Lung microvascular endothelial cell (primary cell): Measurements from ENCODE around the gene FNDC8. TPM values are rescaled to one million over a fixed set of nuclear protein-coding genes. Genes with fewer than 3 reads are reported as not detected.
A peak's percentile ranks its signal among the peaks of the same experiment; 100 is the strongest.
"Not testable (repeated sequence)": the region's sequence is repeated elsewhere in the genome, so short reads cannot be mapped to it uniquely, and the experiment has no call there.

ENCODE experiments used
- DNase-seq, 2 donors: peaks; one replicate each; pipeline versions ENCODE4 v3.0.0 to v3.0.0-alpha.2; 2010; ENCODE audit warnings: low read depth in 2 of 2
- total RNA-seq: library from RNA; depleted of rRNA; stranded (reverse); fragments of >200 nt; gene quantifications from 2 replicates; pipeline ENCODE4 v1.2.1, GENCODE V29; 2014

The FNDC8 gene
- total RNA-seq, 1 donor from 2014 or later = not detected

DNA sequence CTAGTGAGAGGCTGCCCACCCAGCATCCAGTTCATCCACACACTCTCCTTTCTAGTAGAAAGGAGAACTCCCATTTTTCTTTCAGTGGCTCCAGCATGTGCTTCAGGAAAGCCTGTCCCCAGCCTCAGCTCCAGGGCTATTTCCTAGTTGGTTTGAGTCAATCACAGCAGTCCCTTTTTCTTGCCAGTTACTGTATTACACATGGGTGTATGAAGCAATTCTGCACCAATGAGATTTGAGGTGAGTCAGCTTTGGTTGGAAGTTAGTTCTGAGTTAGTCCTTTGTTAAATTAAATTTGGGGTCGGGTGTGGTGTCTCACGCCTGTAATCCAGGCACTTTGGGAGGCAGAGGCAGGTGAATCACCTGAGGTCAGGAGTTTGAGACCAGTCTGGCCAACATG lies 26.5 kb upstream of the FNDC8 start:
- peak in 1 of 2 donors; percentile 78 for DNase-seq

- no peak for DNase-seq
Measured at GRCh38 chr17:35095741-35096140, 25.7 kb upstream of the FNDC8 start.

- no peak for DNase-seq
Measured at GRCh38 chr17:35097776-35098175, 23.6 kb upstream of the FNDC8 start.

GRCh38 chr17:35099908-35100307 lies 21.5 kb upstream of the FNDC8 start:
- DNase-seq = no peak

GRCh38 chr17:35101036-35101435 lies 20.4 kb upstream of the FNDC8 start:
- no peak for DNase-seq

GRCh38 chr17:35101725-35102124 lies 19.7 kb upstream of the FNDC8 start:
- no peak for DNase-seq

DNA sequence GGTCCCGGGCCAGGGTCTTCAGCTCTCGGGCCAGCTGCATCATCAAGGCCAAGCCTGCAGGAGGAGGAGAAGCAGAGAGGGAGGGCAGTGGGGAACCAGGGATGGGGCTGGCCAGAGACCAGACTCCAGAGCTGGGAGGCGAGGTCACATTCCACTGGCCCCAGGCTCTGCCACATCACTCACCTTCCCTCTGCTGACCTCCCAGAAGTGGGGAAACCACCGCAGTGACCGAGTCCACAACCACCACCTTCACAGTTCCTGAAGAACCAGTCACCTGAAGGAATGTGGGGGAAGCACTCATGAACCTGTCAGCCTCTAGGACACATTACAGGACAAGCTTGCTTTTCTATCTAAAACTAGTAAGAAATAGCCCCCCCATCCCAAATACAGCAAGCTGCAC lies 18.1 kb upstream of the FNDC8 start:
- DNase-seq = no peak

DNA sequence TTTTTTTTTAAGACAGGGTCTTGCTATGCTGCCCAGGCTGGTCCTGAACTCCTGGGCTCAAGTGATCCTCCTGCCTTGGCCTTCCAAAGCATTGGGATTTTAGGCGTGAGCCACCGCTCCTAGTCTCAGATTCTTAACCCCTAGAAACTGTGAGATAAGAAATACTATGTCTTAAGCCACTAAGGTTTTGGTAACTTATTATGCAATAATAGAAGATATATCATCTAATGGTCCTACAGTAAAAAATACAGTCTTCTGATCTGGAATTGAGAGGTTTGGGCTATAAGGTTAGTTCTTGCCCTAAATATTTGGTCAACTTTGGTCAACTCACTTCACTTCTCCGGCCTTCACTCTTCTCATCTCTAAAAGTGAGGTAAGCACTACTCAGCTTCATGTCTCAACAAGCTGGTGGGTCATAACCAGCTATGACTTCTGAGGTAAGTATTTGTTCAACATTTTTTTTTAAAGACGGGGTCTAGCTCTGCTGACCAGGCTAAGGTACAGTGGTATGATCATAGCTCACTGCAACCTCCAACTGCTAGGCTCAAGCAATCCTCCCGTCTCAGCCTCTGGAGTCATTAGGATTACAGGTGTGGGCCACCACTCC lies 16.5 kb upstream of the FNDC8 start:
- DNase-seq = no peak

DNA sequence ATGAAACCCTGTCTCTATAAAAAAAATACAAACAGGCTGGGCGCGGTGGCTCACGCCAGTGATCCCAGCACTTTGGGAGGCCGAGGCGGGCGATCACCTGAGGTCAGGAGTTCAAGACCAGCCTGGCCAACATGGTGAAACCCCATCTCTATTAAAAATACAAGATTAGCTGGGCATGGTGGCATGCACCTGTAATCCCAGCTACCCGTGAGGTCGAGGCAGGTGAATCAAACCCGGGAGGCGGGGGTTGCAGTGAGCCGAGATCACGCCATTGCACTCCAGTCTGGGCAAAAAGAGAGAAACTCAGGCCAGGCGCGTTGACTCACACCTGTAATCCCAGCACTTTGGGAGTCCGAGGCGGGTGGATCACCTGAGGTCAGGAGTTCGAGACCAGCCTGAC lies 10.6 kb upstream of the FNDC8 start:
- DNase-seq = not testable (repeated sequence)

DNA sequence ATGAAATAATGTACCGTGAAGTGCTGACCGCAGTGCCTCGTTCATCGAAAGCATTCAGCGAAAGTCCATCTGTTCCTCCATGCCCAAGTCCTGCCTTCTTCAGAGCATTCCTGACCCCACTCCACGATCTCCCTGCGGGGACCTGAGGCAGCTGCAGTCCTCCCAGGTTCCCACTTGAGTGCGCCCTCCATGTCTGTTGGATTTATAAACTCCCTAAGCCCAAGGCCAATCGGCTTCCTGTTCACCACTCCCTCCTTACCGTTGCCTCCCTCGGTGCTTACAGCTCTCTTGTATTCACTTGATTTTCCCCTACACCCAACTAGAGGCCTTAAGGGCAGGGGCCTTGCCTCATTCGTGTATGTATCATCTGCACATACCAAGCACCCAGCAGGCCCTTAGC lies 4.6 kb upstream of the FNDC8 start:
- no peak for DNase-seq

GRCh38 chr17:35117984-35118383 lies 3.4 kb upstream of the FNDC8 start:
- DNase-seq = peak; percentile 54

- peak; percentile 75 to 86 for DNase-seq
Measured at GRCh38 chr17:35119370-35120165, 1.8 kb upstream of the FNDC8 start, which contains the start of gene RAD51D. Gene RAD51D, minus strand, starts transcription at chr17:35119860. Its CDS starts 247 bp downstream, at chr17:35119613.

GRCh38 chr17:35127751-35128514 lies 6.5 kb downstream of the FNDC8 start:
- DNase-seq = no peak

- DNase-seq = no peak
Measured at GRCh38 chr17:35129154-35129972, 7.9 kb downstream of the FNDC8 start.

- DNase-seq = peak in 1 of 2 donors; percentile 37
Measured at GRCh38 chr17:35129973-35130351, 8.5 kb downstream of the FNDC8 start.

- DNase-seq = no peak
Measured at GRCh38 chr17:35130392-35130791, 9.0 kb downstream of the FNDC8 start.

DNA sequence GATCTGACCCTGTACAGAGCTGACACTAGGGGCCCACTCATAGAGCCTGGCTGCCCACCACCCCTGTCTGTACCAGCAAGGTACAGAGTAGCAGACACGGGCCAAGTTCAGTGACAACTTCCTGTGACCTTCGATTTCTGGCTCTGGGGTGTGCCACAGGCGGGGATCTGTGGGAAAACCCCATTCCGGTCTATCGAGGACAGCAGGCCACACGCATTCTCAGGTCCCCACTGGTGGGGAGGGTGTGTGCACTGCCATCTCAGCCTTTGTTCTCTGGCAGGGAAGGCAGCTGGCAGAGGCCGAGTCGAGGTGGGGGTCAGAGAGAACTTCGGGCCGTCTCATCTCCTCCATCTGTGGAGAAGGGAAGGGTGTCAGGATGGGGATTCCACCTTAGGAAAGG lies 10.7 kb downstream of the FNDC8 start:
- no peak for DNase-seq

GRCh38 chr17:35132816-35133550 lies 11.6 kb downstream of the FNDC8 start:
- DNase-seq = no peak

GRCh38 chr17:35135322-35135721 lies 13.9 kb downstream of the FNDC8 start:
- no peak for DNase-seq

- no peak for DNase-seq
Measured at GRCh38 chr17:35138218-35138617, 16.8 kb downstream of the FNDC8 start.
